Karpas-422 (cell line): ENCODE data around the gene BNC2. TPM values are rescaled to one million over a fixed set of nuclear protein-coding genes. Genes with fewer than 3 reads are reported as not detected.

Experiments used
- DNase-seq: peaks from one replicate; pipeline ENCODE4 v3.0.0-alpha.2; 2015
- H2AFZ ChIP-seq: fragments of 200-600 bp; sonication (generic); 2 replicates; pipeline ENCODE4 v1.6.1; 2014; ENCODE audit warnings: antibody characterized with exemption, low read length, mixed read lengths
- H3K27ac ChIP-seq: fragments of 200-600 bp; sonication (generic); 2 replicates; pipeline ENCODE4 v1.5.1; 2014; ENCODE audit warnings: mild to moderate bottlenecking, low read length, moderate library complexity
- H3K27me3 ChIP-seq: fragments of 200-600 bp; sonication (generic); 2 replicates; pipeline ENCODE4 v1.6.1; 2014; ENCODE audit warnings: low read length, mixed read lengths
- H3K36me3 ChIP-seq: fragments of 200-600 bp; sonication (generic); 2 replicates; pipeline ENCODE4 v1.6.1; 2014; ENCODE audit warnings: low read length, mixed read lengths; ENCODE audit not compliant: insufficient read depth
- H3K4me1 ChIP-seq: fragments of 200-600 bp; sonication (generic); 2 replicates; pipeline ENCODE4 v1.6.1; 2014; ENCODE audit warnings: mild to moderate bottlenecking, low read length, mixed read lengths
- H3K4me2 ChIP-seq: fragments of 200-600 bp; sonication (generic); 2 replicates; pipeline ENCODE4 v1.6.1; 2014; ENCODE audit warnings: low read length, low read depth, mild to moderate bottlenecking; ENCODE audit not compliant: poor library complexity, severe bottlenecking
- H3K4me3 ChIP-seq: fragments of 200-600 bp; sonication (generic); 2 replicates; pipeline ENCODE4 v1.5.1; 2014; ENCODE audit warnings: mild to moderate bottlenecking, antibody characterized with exemption, low read length, mixed read lengths
- H3K79me2 ChIP-seq: fragments of 200-600 bp; sonication (generic); 2 replicates; pipeline ENCODE4 v1.6.1; 2014; ENCODE audit warnings: mild to moderate bottlenecking, low read length, mixed read lengths
- H3K9ac ChIP-seq: fragments of 200-600 bp; sonication (generic); 2 replicates; pipeline ENCODE4 v1.6.0; 2014; ENCODE audit warnings: low read length
- H3K9me2 ChIP-seq: fragments of 200-600 bp; sonication (generic), shearing (Covaris generic); replicated peaks from 2 replicates; pipeline ENCODE4 v1.6.0; 2014; ENCODE audit warnings: mild to moderate bottlenecking, low read length, moderate library complexity; ENCODE audit not compliant: insufficient read depth
- H3K9me3 ChIP-seq: fragments of 300-700, 200-600 bp; sonication (generic); 2 replicates; pipeline ENCODE4 v1.6.1; 2014; ENCODE audit warnings: low read length, mixed read lengths
- H4K20me1 ChIP-seq: fragments of 200-600 bp; sonication (generic); 2 replicates; pipeline ENCODE4 v1.6.1; 2014; ENCODE audit warnings: mild to moderate bottlenecking, antibody characterized with exemption, low read length, low read depth; ENCODE audit not compliant: insufficient read depth
- total RNA-seq: library from RNA; depleted of rRNA; stranded (reverse); fragments of >200 nt; shearing (Covaris generic); gene quantifications from 2 replicates; pipeline ENCODE4 v1.2.3, GENCODE V29; 2014; ENCODE audit warnings: low replicate concordance

BNC2 gene
- total RNA-seq, 1 experiment from 2014 or later = not detected

GRCh38 chr9:16571127-16571802 is 299.2 kb downstream of the BNC2 start:
- H3K9ac ChIP-seq = no peak overlapping the region
- H3K9me2 ChIP-seq = no peaks in the 10 kb centered on the region

DNA sequence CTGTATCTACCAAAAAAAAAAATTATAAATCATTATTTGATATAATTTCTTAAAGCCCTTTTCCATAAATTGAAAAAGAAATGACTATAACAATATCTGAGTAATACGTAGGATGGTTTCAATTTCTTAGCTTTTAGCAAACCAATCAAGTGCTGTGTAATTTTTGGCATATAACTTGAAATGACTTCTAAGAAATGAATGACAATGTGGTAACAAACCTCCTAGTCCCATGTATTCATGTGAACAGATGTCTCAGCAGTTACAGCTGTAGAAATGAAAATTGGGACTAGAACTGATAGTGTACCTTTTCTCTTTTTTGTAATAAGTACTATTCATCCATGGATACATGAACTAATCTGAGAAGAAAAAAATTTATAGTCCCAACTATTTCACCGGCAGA is 307.0 kb downstream of the BNC2 start:
- H3K4me2 ChIP-seq = no peak overlapping the region
- DNase-seq = no peak
- no peak overlapping the region for H3K4me3 ChIP-seq
- H3K9me2 ChIP-seq = no peaks in the 10 kb centered on the region
- H2AFZ ChIP-seq = no peak overlapping the region
- no peaks in the 10 kb centered on the region for H3K79me2 ChIP-seq
- H3K27ac ChIP-seq = no peak overlapping the region
- no peaks in the 10 kb centered on the region for H3K36me3 ChIP-seq
- H3K9ac ChIP-seq = no peak overlapping the region
- H4K20me1 ChIP-seq = no peaks in the 10 kb centered on the region
- no peaks in the 10 kb centered on the region for H3K9me3 ChIP-seq
- no peaks in the 10 kb centered on the region for H3K27me3 ChIP-seq
- H3K4me1 ChIP-seq = no peaks in the 10 kb centered on the region

More at GRCh38 chr9:16571127-16571802, 299.2 kb downstream of the BNC2 start:
- Histone ChIP-seq H3K9me3 (no peaks in the 10 kb centered on the region), H3K4me1 (no peaks in the 10 kb centered on the region), H3K36me3 (no peaks in the 10 kb centered on the region), H3K4me2 (no peak overlapping the region), H2AFZ (no peak overlapping the region), H3K27ac (no peak overlapping the region), H4K20me1 (no peaks in the 10 kb centered on the region), H3K4me3 (no peak overlapping the region), H3K79me2 (no peaks in the 10 kb centered on the region), H3K27me3 (no peaks in the 10 kb centered on the region)
- no peak for DNase-seq

DNA sequence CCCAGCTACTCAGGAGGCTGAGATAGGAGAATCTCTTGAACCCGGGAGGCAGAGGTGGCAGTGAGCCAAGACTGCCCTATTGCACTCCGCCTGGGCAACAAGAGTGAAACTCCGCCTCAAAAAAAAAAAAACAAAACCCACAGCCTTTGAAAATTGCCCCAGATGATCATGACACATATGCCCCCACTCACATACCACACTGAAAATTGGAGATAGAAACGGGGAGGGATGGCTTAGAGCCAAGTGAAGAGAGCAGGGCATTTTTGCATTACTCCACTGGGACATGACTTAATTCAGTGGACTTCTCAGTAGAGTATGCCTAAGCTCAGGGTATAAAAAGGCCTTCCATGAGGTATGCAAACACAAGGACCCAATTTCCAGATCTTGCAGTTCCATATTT is 309.3 kb downstream of the BNC2 start:
- no peaks in the 10 kb centered on the region for H4K20me1 ChIP-seq
- H3K27ac ChIP-seq = no peak overlapping the region
- no peaks in the 10 kb centered on the region for H3K27me3 ChIP-seq
- no peak overlapping the region for H2AFZ ChIP-seq
- H3K4me3 ChIP-seq = no peak overlapping the region
- H3K9me3 ChIP-seq = no peaks in the 10 kb centered on the region
- no peaks in the 10 kb centered on the region for H3K36me3 ChIP-seq
- no peak for DNase-seq
- H3K9ac ChIP-seq = no peak overlapping the region
- no peak overlapping the region for H3K4me2 ChIP-seq
- H3K79me2 ChIP-seq = no peaks in the 10 kb centered on the region
- H3K4me1 ChIP-seq = no peaks in the 10 kb centered on the region
- H3K9me2 ChIP-seq = no peaks in the 10 kb centered on the region

DNA sequence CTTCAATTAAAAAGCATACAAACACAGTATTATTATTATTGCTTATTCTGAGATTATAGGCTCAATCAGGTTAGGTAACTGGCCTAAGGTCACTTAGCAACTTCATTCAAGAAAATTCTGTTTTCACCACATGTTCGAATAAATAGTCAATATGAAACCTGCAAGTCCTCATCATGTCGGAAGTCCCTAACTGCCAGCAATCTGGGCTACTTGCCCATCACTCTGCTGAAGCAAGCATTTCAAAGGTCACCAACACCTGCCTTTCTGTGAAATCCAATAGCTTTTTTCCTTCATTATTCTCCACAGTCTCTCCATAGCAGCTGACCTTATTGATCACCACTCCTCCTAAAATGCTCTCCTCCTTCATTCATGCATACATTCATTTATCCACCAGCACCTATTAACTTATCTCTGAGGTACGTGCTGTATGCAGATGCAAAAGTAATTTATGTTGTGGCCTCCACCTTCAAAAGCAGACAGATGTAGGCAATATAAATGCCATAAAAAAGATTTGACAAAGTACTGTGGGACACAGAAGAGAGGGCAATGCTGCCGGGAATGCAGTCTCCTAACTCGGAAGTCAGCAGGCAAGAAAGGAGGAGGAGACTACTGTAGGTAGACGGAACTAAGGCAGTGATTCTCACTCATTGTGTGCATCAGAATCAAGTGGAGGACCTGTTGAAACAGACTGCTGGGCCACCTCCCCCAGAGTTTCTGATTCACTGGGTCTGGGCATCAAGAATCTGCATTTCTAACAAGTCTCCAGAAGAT is 310.9 kb downstream of the BNC2 start:
- Histone ChIP-seq H3K27ac (no peak overlapping the region), H3K9ac (no peak overlapping the region), H3K9me2 (no peaks in the 10 kb centered on the region), H3K79me2 (no peaks in the 10 kb centered on the region), H3K4me1 (no peaks in the 10 kb centered on the region), H3K4me3 (no peak overlapping the region), H3K36me3 (no peaks in the 10 kb centered on the region), H3K4me2 (no peak overlapping the region), H3K9me3 (no peaks in the 10 kb centered on the region), H3K27me3 (no peaks in the 10 kb centered on the region), H2AFZ (no peak overlapping the region), H4K20me1 (no peaks in the 10 kb centered on the region)
- no peak for DNase-seq

DNA sequence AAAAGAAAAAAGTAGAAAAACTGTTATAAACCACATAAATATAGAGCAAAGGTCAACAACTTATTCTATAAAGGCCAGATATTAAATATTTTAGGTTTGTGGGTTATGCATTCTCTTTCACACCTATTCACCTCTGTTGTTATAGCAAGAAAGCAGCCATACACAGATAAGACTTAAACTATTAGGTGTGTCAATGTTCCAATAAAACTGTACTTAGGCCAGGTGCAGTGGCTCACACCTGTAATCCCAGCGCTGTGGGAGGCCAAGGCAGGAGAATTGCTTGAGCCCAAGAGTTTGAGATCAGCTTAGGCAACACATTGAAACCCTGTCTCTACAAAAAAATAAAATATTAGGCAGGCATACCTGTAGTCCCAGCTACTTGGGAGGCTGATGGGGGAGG is 314.7 kb downstream of the BNC2 start:
- Histone ChIP-seq H2AFZ (no peak overlapping the region), H4K20me1 (no peaks in the 10 kb centered on the region), H3K4me2 (no peak overlapping the region), H3K4me3 (no peak overlapping the region), H3K9me2 (no peaks in the 10 kb centered on the region), H3K36me3 (no peaks in the 10 kb centered on the region), H3K27ac (no peak overlapping the region), H3K27me3 (no peaks in the 10 kb centered on the region), H3K9ac (no peak overlapping the region), H3K79me2 (no peaks in the 10 kb centered on the region), H3K9me3 (no peaks in the 10 kb centered on the region), H3K4me1 (no peaks in the 10 kb centered on the region)
- no peak for DNase-seq

DNA sequence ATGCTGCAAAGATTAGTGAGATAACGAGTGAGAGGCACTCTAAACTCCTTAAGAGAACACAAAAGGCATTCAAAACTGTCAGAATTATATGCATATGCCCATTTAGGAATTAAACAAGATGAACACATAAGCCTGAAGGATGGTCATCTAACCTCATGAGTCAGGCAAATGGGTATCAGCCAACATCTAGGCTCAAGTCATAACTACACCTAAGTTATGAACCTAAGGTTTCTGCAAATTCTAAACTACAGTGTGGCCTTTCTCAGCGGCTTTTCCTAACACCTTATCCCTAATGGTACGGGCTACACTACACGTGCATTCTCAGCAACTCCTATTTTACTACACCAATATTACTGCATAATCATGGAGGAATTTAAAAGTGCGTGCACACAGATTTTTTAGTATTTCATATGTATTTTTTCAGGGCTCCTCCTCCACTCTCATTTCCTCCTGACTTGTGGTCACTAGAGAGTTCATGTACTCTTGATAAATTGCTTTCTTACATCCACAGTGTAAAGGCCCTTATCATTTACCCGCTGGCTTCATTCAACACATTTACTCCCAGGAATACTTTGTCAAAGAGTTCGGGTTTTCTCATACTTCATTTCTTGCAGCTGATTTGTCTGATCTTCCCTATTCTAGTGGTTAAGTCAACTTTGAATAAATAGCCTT is 316.5 kb downstream of the BNC2 start:
- Histone ChIP-seq H3K9me3 (no peaks in the 10 kb centered on the region), H4K20me1 (no peaks in the 10 kb centered on the region), H3K36me3 (no peaks in the 10 kb centered on the region), H3K4me3 (no peak overlapping the region), H3K27me3 (no peaks in the 10 kb centered on the region), H3K9me2 (no peaks in the 10 kb centered on the region), H3K4me2 (no peak overlapping the region), H3K27ac (no peak overlapping the region), H3K79me2 (no peaks in the 10 kb centered on the region), H3K9ac (no peak overlapping the region), H3K4me1 (no peaks in the 10 kb centered on the region), H2AFZ (no peak overlapping the region)
- no peak for DNase-seq

GRCh38 chr9:16552252-16552651 is 318.2 kb downstream of the BNC2 start:
- H3K9ac ChIP-seq = no peak overlapping the region
- H3K9me2 ChIP-seq = no peaks in the 10 kb centered on the region
- H3K4me2 ChIP-seq = no peak overlapping the region
- no peak for DNase-seq
- H2AFZ ChIP-seq = no peak overlapping the region
- no peak overlapping the region for H3K27ac ChIP-seq
- H3K9me3 ChIP-seq = no peaks in the 10 kb centered on the region
- H3K27me3 ChIP-seq = no peaks in the 10 kb centered on the region
- no peaks in the 10 kb centered on the region for H3K4me1 ChIP-seq
- H3K4me3 ChIP-seq = no peak overlapping the region
- no peaks in the 10 kb centered on the region for H3K79me2 ChIP-seq
- no peaks in the 10 kb centered on the region for H4K20me1 ChIP-seq
- no peaks in the 10 kb centered on the region for H3K36me3 ChIP-seq

GRCh38 chr9:16551692-16552091 is 318.8 kb downstream of the BNC2 start:
- Histone ChIP-seq H3K9me2 (no peaks in the 10 kb centered on the region), H4K20me1 (no peaks in the 10 kb centered on the region), H3K79me2 (no peaks in the 10 kb centered on the region), H3K4me2 (no peak overlapping the region), H3K36me3 (no peaks in the 10 kb centered on the region), H3K4me3 (no peak overlapping the region), H3K9ac (no peak overlapping the region), H3K27me3 (no peaks in the 10 kb centered on the region), H3K27ac (no peak overlapping the region), H2AFZ (no peak overlapping the region), H3K9me3 (no peaks in the 10 kb centered on the region), H3K4me1 (no peaks in the 10 kb centered on the region)
- DNase-seq = no peak
